Retinal pigment epithelial cell (primary cell): Measurements from ENCODE around the gene DSN1.

Source experiments
- DNase-seq: peaks from one replicate; pipeline ENCODE4 v3.0.0-alpha.2; 2010; ENCODE audit warnings: low read depth
- H3K4me3 ChIP-seq: 2 replicates; pipeline ENCODE4 v1.5.1; 2011; ENCODE audit warnings: mild to moderate bottlenecking, low read length, control low read depth, moderate library complexity
- CTCF ChIP-seq: conservative IDR thresholded peaks from 2 replicates; pipeline ENCODE4 v1.5.1; 2011; ENCODE audit warnings: low read depth, low read length, control low read depth, inconsistent platforms

Gene DSN1

GRCh38 chr20:36760647-36761046 lies 12.9 kb downstream of the DSN1 start:
- no peak for DNase-seq
- H3K4me3 ChIP-seq = no peak overlapping the region
- TF ChIP-seq CTCF = no peak

GRCh38 chr20:36758276-36758675 lies 15.3 kb downstream of the DSN1 start:
- TF ChIP-seq CTCF = no peak
- no peak overlapping the region for H3K4me3 ChIP-seq
- no peak for DNase-seq

- DNase-seq = no peak
- TF ChIP-seq CTCF = no peak
Measured at GRCh38 chr20:36756496-36756895, 17.1 kb downstream of the DSN1 start.

GRCh38 chr20:36754656-36755222 lies 18.8 kb downstream of the DSN1 start:
- TF ChIP-seq CTCF = peak; percentile 91
- DNase-seq = peak; percentile 33
- no peak overlapping the region for H3K4me3 ChIP-seq

More at GRCh38 chr20:36756496-36756895, 17.1 kb downstream of the DSN1 start:
- H3K4me3 ChIP-seq = no peak overlapping the region

GRCh38 chr20:36752582-36752981 lies 21.0 kb downstream of the DSN1 start:
- H3K4me3 ChIP-seq = no peak overlapping the region
- no peak for DNase-seq
- TF ChIP-seq CTCF = no peak

GRCh38 chr20:36745927-36746659 lies 27.5 kb downstream of the DSN1 start, which contains the start of gene NDRG3:
Gene NDRG3, minus strand, starts transcription at chr20:36746090. Its CDS starts 24,355 bp downstream, at chr20:36721735.
- no peak for TF ChIP-seq CTCF
- H3K4me3 ChIP-seq = peak within 1 kb of the TSS; percentile 74
- peak; percentile 66 for DNase-seq

GRCh38 chr20:36745234-36745926 lies 28.2 kb downstream of the DSN1 start:
- DNase-seq = no peak
- H3K4me3 ChIP-seq = peak overlapping the region; percentile 74
- no peak for TF ChIP-seq CTCF
